Left ventricle myocardium inferior (tissue), 1 donor: ENCODE results near the gene FBN1. TPM values are rescaled to one million over a fixed set of nuclear protein-coding genes. Genes with fewer than 3 reads are reported as not detected.

Source experiments
- DNase-seq: peaks from one replicate; pipeline ENCODE4 v3.0.0-alpha.2; 2020
- H3K27ac ChIP-seq: fragments of 200-600 bp; replicated peaks from 2 replicates; pipeline ENCODE4 v1.8.0; 2021
- H3K27me3 ChIP-seq: fragments of 200-600 bp; 2 replicates; pipeline ENCODE4 v1.8.0; 2021; ENCODE audit warnings: low read depth
- H3K36me3 ChIP-seq: fragments of 200-600 bp; 2 replicates; pipeline ENCODE4 v1.8.0; 2021
- H3K4me1 ChIP-seq: fragments of 200-600 bp; 2 replicates; pipeline ENCODE4 v1.8.0; 2021
- H3K4me3 ChIP-seq: fragments of 200-600 bp; 2 replicates; pipeline ENCODE4 v1.8.0; 2021; ENCODE audit warnings: mild to moderate bottlenecking, moderate library complexity
- H3K9me3 ChIP-seq: fragments of 200-600 bp; replicated peaks from 2 replicates; pipeline ENCODE4 v1.8.0; 2021
- intact Hi-C: fragments of 100-400 bp; cut with micrococcal nuclease; formaldehyde crosslinking; loops from one replicate; pipeline ENCODE4 v1.11.0; 2022
- total RNA-seq: library from RNA; stranded (reverse); fragmentation: NEBNext Ultra II Directional; extraction: Animal tissue kit (Norgen Biotek cat#: 25700); gene quantifications from one replicate; pipeline ENCODE4 v1.2.1, GENCODE V29; 2021
- TF ChIP-seq, protein P1 (sequence below): fragments of 200-600 bp; IDR thresholded peaks from 2 replicates; pipeline ENCODE4 v1.8.0; 2021; ENCODE audit warnings: antibody characterized with exemption, mild to moderate bottlenecking, borderline replicate concordance
- donor health status: DM: no; HTN: yes; CAD: no; lungs with severe emphysema.

The FBN1 gene
- total RNA-seq, 1 donor from 2014 or later: 45.5 TPM

DNA sequence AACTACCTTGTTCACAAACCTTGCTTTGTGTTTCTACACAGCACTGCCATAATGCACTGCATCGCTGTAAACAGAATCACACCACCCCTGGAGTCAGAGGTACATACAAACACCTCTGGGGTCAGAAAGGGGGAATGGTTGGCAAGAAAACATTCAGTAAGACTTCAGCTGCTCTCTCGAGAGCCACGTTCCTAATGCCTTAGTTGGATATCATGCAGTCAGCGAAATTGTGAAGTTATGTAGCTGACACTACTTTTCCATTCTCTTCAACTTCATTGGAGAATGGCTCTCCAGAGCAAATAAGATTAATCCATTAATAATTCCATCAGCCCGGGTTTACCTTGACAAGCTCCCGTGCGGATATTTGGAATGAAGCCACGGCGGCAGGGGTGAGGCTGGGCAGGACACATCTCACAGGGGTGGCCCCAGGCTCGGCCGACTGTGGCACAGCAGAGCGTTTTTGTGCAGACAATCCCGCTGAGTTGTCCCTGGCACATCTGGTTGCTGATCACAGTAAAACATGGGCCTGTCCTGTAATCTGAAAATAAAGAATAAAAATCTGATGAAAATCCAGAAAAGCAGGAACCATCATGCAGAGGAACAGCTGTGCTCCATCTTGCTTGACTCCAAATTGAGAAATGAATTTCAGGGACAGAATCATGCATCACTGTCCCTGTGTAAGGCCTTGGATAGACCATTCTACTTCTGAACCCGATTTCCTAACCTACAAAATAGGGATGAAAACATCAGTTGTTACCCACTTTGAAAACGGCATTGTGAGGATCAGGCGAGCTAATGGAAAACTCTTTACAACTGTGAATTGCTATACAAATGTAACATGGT lies 108.0 kb downstream of the FBN1 start:
- TF ChIP-seq, protein P1, sequence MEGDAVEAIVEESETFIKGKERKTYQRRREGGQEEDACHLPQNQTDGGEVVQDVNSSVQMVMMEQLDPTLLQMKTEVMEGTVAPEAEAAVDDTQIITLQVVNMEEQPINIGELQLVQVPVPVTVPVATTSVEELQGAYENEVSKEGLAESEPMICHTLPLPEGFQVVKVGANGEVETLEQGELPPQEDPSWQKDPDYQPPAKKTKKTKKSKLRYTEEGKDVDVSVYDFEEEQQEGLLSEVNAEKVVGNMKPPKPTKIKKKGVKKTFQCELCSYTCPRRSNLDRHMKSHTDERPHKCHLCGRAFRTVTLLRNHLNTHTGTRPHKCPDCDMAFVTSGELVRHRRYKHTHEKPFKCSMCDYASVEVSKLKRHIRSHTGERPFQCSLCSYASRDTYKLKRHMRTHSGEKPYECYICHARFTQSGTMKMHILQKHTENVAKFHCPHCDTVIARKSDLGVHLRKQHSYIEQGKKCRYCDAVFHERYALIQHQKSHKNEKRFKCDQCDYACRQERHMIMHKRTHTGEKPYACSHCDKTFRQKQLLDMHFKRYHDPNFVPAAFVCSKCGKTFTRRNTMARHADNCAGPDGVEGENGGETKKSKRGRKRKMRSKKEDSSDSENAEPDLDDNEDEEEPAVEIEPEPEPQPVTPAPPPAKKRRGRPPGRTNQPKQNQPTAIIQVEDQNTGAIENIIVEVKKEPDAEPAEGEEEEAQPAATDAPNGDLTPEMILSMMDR: no peak
- Histone ChIP-seq H3K4me1 (peaks cover 52% of the 10 kb centered on the region), H3K4me3 (no peak overlapping the region), H3K27ac (peak overlapping the region; percentile 69), H3K9me3 (no peaks in the 10 kb centered on the region), H3K27me3 (no peaks in the 10 kb centered on the region), H3K36me3 (no peaks in the 10 kb centered on the region)
- intact Hi-C loops: loop anchor here (10.0 kb wide), 1 partner anchor 107 kb away; the partner anchor contains the start of gene FBN1
- no peak for DNase-seq

DNA sequence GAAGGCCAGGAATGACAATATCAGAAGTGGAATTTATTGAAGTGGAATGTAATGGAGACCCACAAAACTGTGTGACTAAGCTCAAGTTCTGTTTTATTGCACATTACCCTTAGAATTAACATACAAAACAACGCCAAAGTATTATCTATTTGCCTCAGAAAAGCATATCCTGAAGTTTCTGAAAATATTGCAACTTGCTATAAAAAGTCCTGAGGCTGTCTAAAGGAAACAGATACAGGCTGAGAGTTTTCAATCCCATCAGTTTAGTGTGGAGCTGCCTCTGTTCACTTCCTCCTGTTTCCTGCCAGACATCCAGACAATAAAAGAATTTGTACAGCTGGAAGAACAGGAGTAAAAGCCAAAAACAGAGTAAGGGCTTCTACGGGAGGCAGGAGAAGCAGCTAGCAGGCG lies 108.8 kb downstream of the FBN1 start:
- Histone ChIP-seq H3K4me1 (peaks cover 44% of the 10 kb centered on the region), H3K4me3 (no peak overlapping the region), H3K36me3 (no peaks in the 10 kb centered on the region), H3K9me3 (no peaks in the 10 kb centered on the region), H3K27ac (peak overlapping the region; percentile 69), H3K27me3 (no peaks in the 10 kb centered on the region)
- TF ChIP-seq, protein P1: no peak
- DNase-seq: no peak
- intact Hi-C loops: loop anchor here (10.0 kb wide), 1 partner anchor 108 kb away; the partner anchor contains the start of gene FBN1

DNA sequence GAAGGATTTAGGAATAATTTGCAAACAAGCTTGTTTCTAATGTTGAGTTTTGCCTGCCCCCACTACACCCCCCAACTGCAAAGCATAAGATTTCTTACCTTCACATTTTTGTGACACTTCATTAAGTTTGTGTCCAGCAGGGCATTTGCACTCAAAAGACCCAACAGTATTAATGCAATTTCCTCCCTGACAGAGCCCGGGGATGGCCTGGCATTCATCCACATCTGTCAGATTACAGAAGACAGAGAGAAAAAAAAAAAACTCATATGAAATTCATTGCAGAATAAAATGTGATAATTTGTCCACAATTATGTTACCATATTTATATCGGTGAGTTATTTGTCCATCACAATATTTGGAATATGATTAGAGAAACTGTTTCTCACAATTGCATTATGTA lies 111.5 kb downstream of the FBN1 start:
- no peak overlapping the region for H3K4me3 ChIP-seq
- H3K9me3 ChIP-seq: no peaks in the 10 kb centered on the region
- peaks cover 3% of the 10 kb centered on the region for H3K36me3 ChIP-seq
- intact Hi-C loops: loop anchor here (10.0 kb wide), 1 partner anchor 111 kb away; the partner anchor contains the start of gene FBN1
- H3K4me1 ChIP-seq: peaks cover 35% of the 10 kb centered on the region
- DNase-seq: no peak
- no peaks in the 10 kb centered on the region for H3K27me3 ChIP-seq
- no peak overlapping the region for H3K27ac ChIP-seq
- TF ChIP-seq, protein P1: no peak

DNA sequence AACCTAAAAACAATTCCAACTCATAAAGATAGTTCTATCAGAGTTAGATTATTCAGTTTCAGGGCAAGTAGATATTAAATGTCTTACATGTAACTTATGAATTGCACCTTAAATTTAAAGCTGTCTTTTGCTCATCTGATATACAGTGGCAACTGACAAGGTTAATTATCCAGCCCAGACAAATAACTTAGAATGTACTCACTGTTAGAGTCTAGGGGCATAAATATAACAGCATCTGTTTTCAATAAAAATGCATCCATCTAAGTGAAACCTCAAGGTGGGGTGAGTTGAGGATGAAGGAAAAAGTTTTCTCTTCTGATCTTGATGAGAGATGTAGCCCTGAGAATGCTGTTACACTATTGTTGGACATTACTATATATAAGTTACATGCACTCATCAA lies 112.6 kb downstream of the FBN1 start:
- H3K4me1 ChIP-seq: peaks cover 29% of the 10 kb centered on the region

DNA sequence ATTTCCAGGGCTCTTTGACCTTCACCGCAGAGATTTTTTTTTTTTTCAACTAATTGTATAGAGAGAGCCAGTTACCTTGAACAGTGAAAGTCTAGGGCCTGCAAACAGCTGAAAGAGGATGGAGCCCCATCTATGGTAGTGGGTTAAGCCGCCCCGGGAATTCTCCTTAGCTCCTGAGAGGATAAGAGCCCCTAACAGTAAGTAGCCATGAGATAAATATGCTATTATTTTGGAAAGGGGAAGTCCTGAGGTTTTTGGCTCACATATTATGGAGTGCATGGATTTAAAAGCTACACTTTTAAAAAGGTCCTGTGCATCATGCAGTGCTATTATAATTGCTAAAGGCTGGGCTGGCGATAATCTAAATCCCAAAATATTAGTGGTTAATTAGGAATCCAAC lies 115.0 kb downstream of the FBN1 start:
- no peaks in the 10 kb centered on the region for H3K27me3 ChIP-seq
- no peak overlapping the region for H3K4me3 ChIP-seq
- intact Hi-C loops: loop anchor here (10.0 kb wide), 1 partner anchor 114 kb away; the partner anchor contains the start of gene FBN1
- H3K27ac ChIP-seq: no peak overlapping the region
- H3K9me3 ChIP-seq: no peaks in the 10 kb centered on the region
- TF ChIP-seq, protein P1: no peak
- H3K4me1 ChIP-seq: peaks cover 6% of the 10 kb centered on the region
- H3K36me3 ChIP-seq: peaks cover 13% of the 10 kb centered on the region
- no peak for DNase-seq

More for the DNA sequence above, 112.6 kb downstream of the FBN1 start:
- H3K4me3 ChIP-seq: no peak overlapping the region
- no peaks in the 10 kb centered on the region for H3K27me3 ChIP-seq
- H3K27ac ChIP-seq: no peak overlapping the region
- no peaks in the 10 kb centered on the region for H3K9me3 ChIP-seq
- DNase-seq: no peak
- H3K36me3 ChIP-seq: peaks cover 3% of the 10 kb centered on the region
- intact Hi-C loops: loop anchor here (10.0 kb wide), 1 partner anchor 112 kb away; the partner anchor contains the start of gene FBN1
- TF ChIP-seq, protein P1: no peak
